ENCODE data around the gene LY6G6C.

LY6G6C gene

GRCh38 chr6:31721351-31722020 lies at the start of gene LY6G6C:
TSS of gene LY6G6C (minus strand) at chr6:31721746. CDS start at chr6:31721679, 67 bp downstream.
- DNase-seq = no peak

- DNase-seq = no peak
Measured at GRCh38 chr6:31770860-31771259, 49.3 kb upstream of the LY6G6C start.

- DNase-seq = peak; percentile 88
Measured at GRCh38 chr6:31769684-31770371, 48.3 kb upstream of the LY6G6C start.

GRCh38 chr6:31768363-31769257 lies 47.1 kb upstream of the LY6G6C start:
- no peak for DNase-seq

- DNase-seq = no peak
Measured at GRCh38 chr6:31767096-31767645, 45.6 kb upstream of the LY6G6C start.

GRCh38 chr6:31765910-31766794 lies 44.6 kb upstream of the LY6G6C start:
- no peak for DNase-seq

- DNase-seq = no peak
Measured at GRCh38 chr6:31765559-31765909, 44.0 kb upstream of the LY6G6C start.

GRCh38 chr6:31764198-31764597 lies 42.7 kb upstream of the LY6G6C start:
- no peak for DNase-seq

GRCh38 chr6:31763619-31763940 lies 42.0 kb upstream of the LY6G6C start:
- no peak for DNase-seq

- no peak for DNase-seq
Measured at GRCh38 chr6:31762878-31763618, 41.5 kb upstream of the LY6G6C start.

GRCh38 chr6:31762356-31762755 lies 40.8 kb upstream of the LY6G6C start, which contains the start of gene SAPCD1:
TSS of gene SAPCD1 (plus strand) at chr6:31762656. CDS start at chr6:31763055, 399 bp downstream.
- no peak for DNase-seq

GRCh38 chr6:31761343-31761742 lies 39.8 kb upstream of the LY6G6C start:
- DNase-seq = no peak

- no peak for DNase-seq
Measured at GRCh38 chr6:31760790-31761189, 39.2 kb upstream of the LY6G6C start.

- DNase-seq = no peak
Measured at GRCh38 chr6:31758281-31758680, 36.7 kb upstream of the LY6G6C start.

- no peak for DNase-seq
Measured at GRCh38 chr6:31752739-31753319, 31.3 kb upstream of the LY6G6C start.

- DNase-seq = no peak
Measured at GRCh38 chr6:31750411-31751022, 29.0 kb upstream of the LY6G6C start.

- no peak for DNase-seq
Measured at GRCh38 chr6:31749301-31750036, 27.9 kb upstream of the LY6G6C start.

GRCh38 chr6:31744422-31744821 lies 22.9 kb upstream of the LY6G6C start:
- no peak for DNase-seq

GRCh38 chr6:31742894-31743293 lies 21.3 kb upstream of the LY6G6C start:
- no peak for DNase-seq

- DNase-seq = no peak
Measured at GRCh38 chr6:31741815-31742214, 20.3 kb upstream of the LY6G6C start.

Measured in activated CD4-positive, alpha-beta T cell treated with anti-CD3 and anti-CD28 coated beads, Interleukin-2, amount 50 U/mL, for 16 hours (primary cell).